Osteoblast (primary cell): ENCODE data around the gene ALOX5. TPM values are rescaled to one million over a fixed set of nuclear protein-coding genes. Genes with fewer than 3 reads are reported as not detected.
A peak's percentile ranks its signal among the peaks of the same experiment; 100 is the strongest.

Source experiments
- DNase-seq: peaks from one replicate; pipeline ENCODE4 v3.0.0; 2011; ENCODE audit warnings: low spot score, mixed read lengths; ENCODE audit not compliant: insufficient read length; ENCODE audit errors: missing footprints
- H2AFZ ChIP-seq: 2 replicates; pipeline ENCODE4 v1.6.0; 2011; ENCODE audit warnings: mild to moderate bottlenecking, low read length
- H3K27ac ChIP-seq: 2 replicates; pipeline ENCODE4 v1.5.1; 2011; ENCODE audit warnings: mild to moderate bottlenecking, low read depth, low read length, moderate library complexity
- H3K27me3 ChIP-seq: 2 replicates; pipeline ENCODE4 v1.6.0; 2012; ENCODE audit warnings: mild to moderate bottlenecking, control low read depth, inconsistent platforms, low read length, moderate library complexity; ENCODE audit not compliant: insufficient read depth
- H3K36me3 ChIP-seq: 2 replicates; pipeline ENCODE4 v1.5.1; 2011; ENCODE audit warnings: mild to moderate bottlenecking, low read length, control low read depth, moderate library complexity; ENCODE audit not compliant: insufficient read depth
- H3K4me1 ChIP-seq: 2 replicates; pipeline ENCODE4 v1.5.1; 2011; ENCODE audit warnings: mild to moderate bottlenecking, low read length, control low read depth, moderate library complexity; ENCODE audit not compliant: insufficient read depth
- H3K4me2 ChIP-seq: 2 replicates; pipeline ENCODE4 v1.6.0; 2011; ENCODE audit warnings: mild to moderate bottlenecking, low read length; ENCODE audit not compliant: insufficient read depth
- H3K4me3 ChIP-seq: fragments of 200-600 bp; sonication (generic); 3 replicates; pipeline ENCODE4 v1.5.1; 2012; ENCODE audit warnings: mild to moderate bottlenecking, low read length, inconsistent platforms; ENCODE audit not compliant: insufficient read depth
- H3K79me2 ChIP-seq: 2 replicates; pipeline ENCODE4 v1.6.0; 2012; ENCODE audit warnings: mild to moderate bottlenecking, low read length, control low read depth, inconsistent platforms; ENCODE audit not compliant: insufficient read depth
- H3K9me3 ChIP-seq: 2 replicates; pipeline ENCODE4 v1.5.1; 2011; ENCODE audit warnings: low read depth, low read length, control low read depth
- H4K20me1 ChIP-seq: 2 replicates; pipeline ENCODE4 v1.6.0; 2012; ENCODE audit warnings: mild to moderate bottlenecking, low read length, control low read depth; ENCODE audit not compliant: insufficient read depth
- CTCF ChIP-seq: IDR thresholded peaks from 2 replicates; pipeline ENCODE4 v1.5.1; 2011; ENCODE audit warnings: mild to moderate bottlenecking, low read depth, low read length, moderate library complexity; ENCODE audit errors: extremely low read depth
- total RNA-seq: library from RNA; depleted of rRNA; stranded (reverse); fragments of >200 nt; gene quantifications from 2 replicates; pipeline ENCODE4 v1.2.3, GENCODE V29; 2012

Gene ALOX5
- total RNA-seq, 1 donor: not detected

- Histone ChIP-seq H3K4me2 (no peak overlapping the region), H3K4me1 (no peaks in the 10 kb centered on the region), H4K20me1 (no peaks in the 10 kb centered on the region), H3K36me3 (no peaks in the 10 kb centered on the region), H2AFZ (no peak overlapping the region), H3K27me3 (no peaks in the 10 kb centered on the region), H3K79me2 (no peaks in the 10 kb centered on the region), H3K9me3 (no peaks in the 10 kb centered on the region), H3K27ac (no peak overlapping the region), H3K4me3 (no peak overlapping the region)
- no peak for TF ChIP-seq CTCF
- DNase-seq: no peak
Measured at GRCh38 chr10:45457487-45457886, 83.5 kb downstream of the ALOX5 start.

- TF ChIP-seq CTCF: no peak
- Histone ChIP-seq H3K27ac (no peak overlapping the region), H3K9me3 (no peaks in the 10 kb centered on the region), H3K4me2 (no peak overlapping the region), H3K27me3 (no peaks in the 10 kb centered on the region), H2AFZ (no peak overlapping the region), H3K79me2 (no peaks in the 10 kb centered on the region), H3K4me3 (no peak overlapping the region), H3K36me3 (no peaks in the 10 kb centered on the region), H4K20me1 (peaks cover 9% of the 10 kb centered on the region), H3K4me1 (no peaks in the 10 kb centered on the region)
- DNase-seq: no peak
Measured at GRCh38 chr10:45460235-45460878, 86.3 kb downstream of the ALOX5 start.

GRCh38 chr10:45461034-45461433, 87.0 kb downstream of the ALOX5 start:
- Histone ChIP-seq H3K4me2 (no peak overlapping the region), H3K4me3 (no peak overlapping the region), H3K79me2 (no peaks in the 10 kb centered on the region), H3K4me1 (no peaks in the 10 kb centered on the region), H3K27me3 (no peaks in the 10 kb centered on the region), H3K9me3 (no peaks in the 10 kb centered on the region), H3K36me3 (no peaks in the 10 kb centered on the region), H4K20me1 (peaks cover 14% of the 10 kb centered on the region), H2AFZ (no peak overlapping the region), H3K27ac (no peak overlapping the region)
- no peak for DNase-seq
- no peak for TF ChIP-seq CTCF

GRCh38 chr10:45463244-45464116, 89.5 kb downstream of the ALOX5 start:
- no peak for TF ChIP-seq CTCF
- H3K27me3 ChIP-seq: no peaks in the 10 kb centered on the region
- no peaks in the 10 kb centered on the region for H3K36me3 ChIP-seq
- no peaks in the 10 kb centered on the region for H3K9me3 ChIP-seq
- H4K20me1 ChIP-seq: peaks cover 14% of the 10 kb centered on the region
- no peaks in the 10 kb centered on the region for H3K79me2 ChIP-seq
- H2AFZ ChIP-seq: no peak overlapping the region
- no peak overlapping the region for H3K27ac ChIP-seq
- no peak overlapping the region for H3K4me3 ChIP-seq
- H3K4me1 ChIP-seq: no peaks in the 10 kb centered on the region
- no peak overlapping the region for H3K4me2 ChIP-seq
- peak; percentile 34 for DNase-seq
